Measurements from ENCODE around the gene CSNK1G2.

CSNK1G2 gene

DNA sequence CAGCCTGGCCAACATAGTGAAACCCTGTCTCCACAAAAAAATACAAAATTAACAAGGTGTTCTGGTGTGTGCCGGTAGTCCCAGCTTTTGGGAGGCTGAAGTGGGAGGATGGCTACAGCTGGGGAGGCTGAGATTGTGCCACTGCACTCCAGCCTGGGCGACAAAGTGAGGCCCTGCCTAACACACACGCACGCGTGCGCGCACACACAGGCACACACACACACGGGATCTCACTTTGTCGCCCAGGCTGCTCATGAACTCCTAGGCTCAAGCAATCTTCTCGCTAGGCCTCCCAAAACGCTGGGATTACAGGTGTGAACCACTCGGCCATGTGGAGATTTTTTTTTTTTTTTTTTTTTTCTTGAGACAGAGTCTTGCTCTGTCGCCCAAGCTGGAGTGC, 77.8 kb downstream of the CSNK1G2 start:
- DNase-seq (ENCODE audit: low read depth, low spot score) = no peak

DNA sequence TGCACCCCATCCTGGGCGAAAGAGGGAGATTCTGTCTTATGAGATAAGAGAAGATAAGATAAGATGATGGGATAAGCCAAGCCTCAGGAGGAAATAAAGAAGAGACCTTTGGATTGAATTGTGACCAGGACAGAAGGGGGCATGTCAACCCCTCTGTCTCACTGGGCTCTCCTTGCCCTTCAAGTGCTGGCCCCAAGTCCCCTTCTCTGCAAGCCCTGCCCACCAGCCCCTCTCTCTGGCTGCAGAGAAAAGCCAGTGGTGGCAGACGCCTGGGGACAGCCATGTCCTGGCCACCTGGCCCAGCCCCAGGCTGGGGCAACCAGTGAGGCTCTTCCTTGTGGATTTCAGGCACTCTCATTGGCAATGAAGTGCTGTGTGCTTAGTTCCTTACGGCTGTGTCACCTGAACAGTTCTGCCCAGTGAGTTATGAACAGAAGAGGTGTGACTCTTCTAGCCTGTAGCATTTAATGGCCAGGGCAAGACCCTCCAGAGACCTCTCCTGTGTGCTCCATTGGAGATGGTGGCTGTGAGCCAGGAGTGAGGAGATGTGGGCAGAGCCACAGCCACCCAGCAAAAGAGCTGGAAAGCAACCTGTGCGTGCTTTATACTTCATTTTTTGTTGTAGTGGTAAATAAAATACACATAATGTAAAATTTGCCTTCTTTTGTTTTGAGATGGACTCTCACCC, 80.6 kb downstream of the CSNK1G2 start:
- no peak for DNase-seq (ENCODE audit: low read depth, low spot score)

DNA sequence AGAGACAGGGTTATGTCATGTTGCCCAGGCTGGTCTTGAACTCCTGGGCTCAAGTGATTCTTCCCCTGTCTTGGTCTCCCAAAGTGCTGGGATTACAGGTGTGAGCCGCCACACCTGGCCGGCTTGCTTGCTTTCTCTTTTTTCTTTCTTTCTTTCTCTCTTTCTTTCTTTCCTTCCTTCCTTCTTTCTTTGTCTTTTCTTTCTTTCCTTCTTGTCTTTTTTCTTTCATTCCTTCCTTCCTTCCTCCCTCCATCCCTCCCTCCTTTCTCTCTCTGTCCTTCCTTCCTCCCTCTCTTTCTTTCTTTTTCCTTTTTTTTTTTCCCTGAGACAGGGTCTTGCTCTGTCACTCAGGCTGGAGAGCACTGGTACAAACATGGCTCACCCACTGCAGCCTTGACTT, 81.3 kb downstream of the CSNK1G2 start:
- DNase-seq (ENCODE audit: low read depth, low spot score) = no peak

DNA sequence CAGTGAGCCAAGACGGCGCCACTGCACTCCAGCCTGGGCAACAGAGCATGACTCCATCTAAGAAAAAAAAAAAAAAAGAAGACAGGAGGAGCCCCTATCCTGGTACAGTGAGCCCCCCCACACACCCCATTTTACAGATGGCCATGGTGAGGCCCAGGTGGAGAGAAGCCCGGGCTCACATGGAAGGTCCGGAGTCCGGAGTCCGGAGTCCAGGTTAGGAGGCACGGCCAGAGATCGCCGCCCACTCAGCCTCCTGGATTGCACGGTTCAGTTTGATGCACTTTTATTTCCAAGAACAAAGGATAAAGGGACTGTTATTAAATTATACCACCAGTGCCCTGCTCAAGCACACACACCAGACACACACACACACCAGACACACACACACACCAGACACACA, 85.8 kb downstream of the CSNK1G2 start:
- no peak for DNase-seq (ENCODE audit: low read depth, low spot score)

DNA sequence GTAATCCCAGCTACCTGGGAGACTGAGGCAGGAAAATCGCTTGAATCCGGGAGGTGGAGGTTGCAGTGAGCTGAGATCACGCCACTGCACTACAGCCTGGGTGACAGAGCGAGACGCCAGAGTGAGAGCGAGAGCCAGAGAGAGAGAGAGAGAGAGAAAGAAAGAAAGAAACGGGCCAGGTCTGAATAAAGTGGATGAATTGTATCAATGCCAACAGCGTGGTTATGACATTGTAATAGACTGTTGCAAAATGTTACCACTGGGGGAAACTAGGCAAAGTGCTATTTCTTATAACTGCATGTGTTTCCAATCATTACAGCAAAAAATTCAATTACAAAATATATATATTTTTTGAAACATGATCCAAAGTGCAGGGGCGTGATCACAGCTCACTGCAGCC, 86.4 kb downstream of the CSNK1G2 start:
- DNase-seq (ENCODE audit: low read depth, low spot score) = no peak
